ENCODE measurements around the gene STYX. TPM values are rescaled to one million over a fixed set of nuclear protein-coding genes. Genes with fewer than 3 reads are reported as not detected.

STYX gene
- total RNA-seq = 15.2 and 23.3 TPM in 2 replicates

GRCh38 chr14:52729925-52730708 lies at the start of gene STYX:
Gene STYX (plus strand): TSS chr14:52730166. CDS start chr14:52730475, 309 bp downstream.

GRCh38 chr14:52695481-52696091 lies 34.4 kb upstream of the STYX start, which contains the start of gene ERO1A:
Gene ERO1A (minus strand): TSS chr14:52695558. CDS start chr14:52695481, 77 bp downstream.

GRCh38 chr14:52706724-52707706 lies 23.0 kb upstream of the STYX start, which contains the start of gene PSMC6:
Gene PSMC6 (plus strand): TSS chr14:52707200. CDS start chr14:52707220, 20 bp downstream.

GRCh38 chr14:52791223-52792096 lies 61.5 kb downstream of the STYX start, which contains the start of gene GNPNAT1:
Gene GNPNAT1 (minus strand): TSS chr14:52791607. CDS start chr14:52784650, 6,957 bp downstream.

Other genes with a start within 250 kb of the STYX start
- gene TXNDC16, start 177.7 kb upstream of the STYX start, total RNA-seq = 2.8 and 3.5 TPM in 2 replicates
- 0.65 and 3.6 TPM in 2 replicates for gene GPR137C, start 177.3 kb upstream of the STYX start, total RNA-seq
- gene ERO1A, start 34.6 kb upstream of the STYX start, total RNA-seq = 39.2 and 133 TPM in 2 replicates
- gene PSMC6, start 23.0 kb upstream of the STYX start, total RNA-seq = 67.0 and 145 TPM in 2 replicates
- 17.8 and 27.1 TPM in 2 replicates for gene GNPNAT1, start 61.4 kb downstream of the STYX start, total RNA-seq
- 77.9 and 108 TPM in 2 replicates for gene FERMT2, start 220.9 kb downstream of the STYX start, total RNA-seq

Measured in bladder microvascular endothelial cell (primary cell).